Neural progenitor cell (in vitro differentiated cells): Measurements from ENCODE around the gene UQCRQ. TPM values are rescaled to one million over a fixed set of nuclear protein-coding genes. Genes with fewer than 3 reads are reported as not detected.

Experiments
- DNase-seq: peaks from one replicate; pipeline ENCODE4 v3.0.0-alpha.2; 2016; ENCODE audit warnings: low spot score
- H2AFZ ChIP-seq: fragments of 200-600 bp; sonication (generic); replicated peaks from 2 replicates; pipeline ENCODE4 v1.6.1; 2016; ENCODE audit warnings: antibody characterized with exemption
- H3F3A ChIP-seq: fragments of 200-600 bp; sonication (generic); 2 replicates; pipeline ENCODE4 v1.6.1; 2016; ENCODE audit warnings: antibody characterized with exemption, low read depth
- H3K27ac ChIP-seq: fragments of 200-600 bp; sonication (generic); 2 replicates; pipeline ENCODE4 v1.5.1; 2016; ENCODE audit warnings: mild to moderate bottlenecking
- H3K27me3 ChIP-seq: fragments of 200-600 bp; sonication (generic); 2 replicates; pipeline ENCODE4 v1.6.1; 2016; ENCODE audit warnings: mild to moderate bottlenecking, moderate library complexity
- H3K36me3 ChIP-seq: fragments of 200-600 bp; sonication (generic); 2 replicates; pipeline ENCODE4 v1.5.1; 2016
- H3K4me1 ChIP-seq: fragments of 200-600 bp; sonication (generic); 2 replicates; pipeline ENCODE4 v1.6.1; 2016; ENCODE audit warnings: mixed run types
- H3K4me2 ChIP-seq: fragments of 200-600 bp; sonication (generic); 2 replicates; pipeline ENCODE4 v1.6.1; 2016
- H3K4me3 ChIP-seq: fragments of 200-600 bp; sonication (generic); 2 replicates; pipeline ENCODE4 v1.5.1; 2016
- H3K79me2 ChIP-seq: fragments of 200-600 bp; sonication (generic); 2 replicates; pipeline ENCODE4 v1.6.1; 2016; ENCODE audit warnings: low read depth
- H3K9ac ChIP-seq: fragments of 200-600 bp; sonication (generic); 2 replicates; pipeline ENCODE4 v1.6.1; 2016
- H3K9me3 ChIP-seq: fragments of 200-600 bp; sonication (generic); 2 replicates; pipeline ENCODE4 v1.5.1; 2016; ENCODE audit warnings: low read depth
- H4K20me1 ChIP-seq: fragments of 200-600 bp; sonication (generic); 2 replicates; pipeline ENCODE4 v1.6.1; 2016; ENCODE audit warnings: low read depth
- H3K27ac Mint-ChIP-seq: 3 replicates; pipeline ENCODE4 v1.8.0; 2021; ENCODE audit warnings: mixed read lengths
- H3K27me3 Mint-ChIP-seq: 2 replicates; pipeline ENCODE4 v1.8.0; 2022; ENCODE audit warnings: low read depth, mild to moderate bottlenecking, inconsistent platforms, moderate library complexity, mixed read lengths; ENCODE audit not compliant: insufficient read depth
- H3K36me3 Mint-ChIP-seq: 3 replicates; pipeline ENCODE4 v1.8.0; 2021; ENCODE audit warnings: mixed read lengths
- H3K4me1 Mint-ChIP-seq: 3 replicates; pipeline ENCODE4 v1.8.0; 2021; ENCODE audit warnings: mixed read lengths
- H3K4me3 Mint-ChIP-seq: 3 replicates; pipeline ENCODE4 v1.8.0; 2021; ENCODE audit warnings: mild to moderate bottlenecking, moderate library complexity, mixed read lengths
- H3K9me3 Mint-ChIP-seq: 3 replicates; pipeline ENCODE4 v1.8.0; 2020; ENCODE audit warnings: mixed read lengths
- CTCF ChIP-seq: fragments of 200-600 bp; sonication (generic); IDR thresholded peaks from 2 replicates; pipeline ENCODE4 v1.5.1; 2017; ENCODE audit warnings: antibody characterized with exemption, mild to moderate bottlenecking
- EZH2 ChIP-seq: fragments of 200-600 bp; sonication (generic); IDR thresholded peaks from 2 replicates; pipeline ENCODE4 v1.6.1; 2017; ENCODE audit warnings: antibody characterized with exemption, mild to moderate bottlenecking, moderate library complexity
- EZH2phosphoT487 ChIP-seq: fragments of 200-600 bp; sonication (generic); IDR thresholded peaks from 2 replicates; pipeline ENCODE4 v1.6.1; 2017; ENCODE audit warnings: antibody characterized with exemption
- total RNA-seq: library from RNA; depleted of rRNA; stranded (reverse); fragments of >200 nt; gene quantifications from 2 replicates; pipeline ENCODE4 v1.2.3, GENCODE V29; 2015; ENCODE audit warnings: low replicate concordance

The UQCRQ gene
- total RNA-seq, 1 donor from 2014 or later, result 45.0 TPM

GRCh38 chr5:132887283-132887682 is 20.8 kb downstream of the UQCRQ start:
- Histone ChIP-seq H3F3A (peaks cover 21% of the 10 kb centered on the region), H4K20me1 (peaks cover 1% of the 10 kb centered on the region), H3K4me1 (no peaks in the 10 kb centered on the region)

GRCh38 chr5:132889501-132889900 is 23.1 kb downstream of the UQCRQ start:
- H3K27ac ChIP-seq, result no peak overlapping the region
- peaks cover 52% of the 10 kb centered on the region for H3K36me3 ChIP-seq

More at GRCh38 chr5:132887283-132887682, 20.8 kb downstream of the UQCRQ start:
- Histone ChIP-seq H3K36me3 (peaks cover 55% of the 10 kb centered on the region), H3K4me2 (no peak overlapping the region), H3K9ac (no peak overlapping the region), H3K9me3 (no peaks in the 10 kb centered on the region), H2AFZ (no peak overlapping the region), H3K4me3 (no peak overlapping the region), H3K27me3 (no peaks in the 10 kb centered on the region), H3K79me2 (no peaks in the 10 kb centered on the region), H3K27ac (no peak overlapping the region)
- peaks cover 19% of the 10 kb centered on the region for H3K4me1 Mint-ChIP-seq
- no peaks in the 10 kb centered on the region for H3K9me3 Mint-ChIP-seq
- TF ChIP-seq EZH2phosphoT487 (no peak), CTCF (no peak), EZH2 (no peak)
- DNase-seq, result no peak
- peaks cover 3% of the 10 kb centered on the region for H3K27me3 Mint-ChIP-seq
- no peak overlapping the region for H3K27ac Mint-ChIP-seq
- peaks cover 36% of the 10 kb centered on the region for H3K36me3 Mint-ChIP-seq
- H3K4me3 Mint-ChIP-seq, result no peak overlapping the region

GRCh38 chr5:132890817-132891216 is 24.4 kb downstream of the UQCRQ start:
- Histone ChIP-seq H4K20me1 (peaks cover 4% of the 10 kb centered on the region), H3K79me2 (peaks cover 9% of the 10 kb centered on the region), H3K9ac (no peak overlapping the region), H3K9me3 (no peaks in the 10 kb centered on the region), H2AFZ (no peak overlapping the region), H3F3A (peaks cover 12% of the 10 kb centered on the region), H3K4me1 (no peaks in the 10 kb centered on the region), H3K36me3 (peaks cover 60% of the 10 kb centered on the region), H3K4me3 (no peak overlapping the region), H3K4me2 (no peak overlapping the region), H3K27me3 (no peaks in the 10 kb centered on the region), H3K27ac (no peak overlapping the region)
- no peak for TF ChIP-seq EZH2
- no peak for TF ChIP-seq CTCF
- no peak overlapping the region for H3K27ac Mint-ChIP-seq
- no peaks in the 10 kb centered on the region for H3K9me3 Mint-ChIP-seq
- no peak for DNase-seq
- no peak overlapping the region for H3K4me3 Mint-ChIP-seq
- peaks cover 9% of the 10 kb centered on the region for H3K4me1 Mint-ChIP-seq
- peaks cover 39% of the 10 kb centered on the region for H3K36me3 Mint-ChIP-seq
- no peaks in the 10 kb centered on the region for H3K27me3 Mint-ChIP-seq

More at GRCh38 chr5:132889501-132889900, 23.1 kb downstream of the UQCRQ start:
- Histone ChIP-seq H4K20me1 (peaks cover 4% of the 10 kb centered on the region), H3K27me3 (no peaks in the 10 kb centered on the region), H3K79me2 (peaks cover under 1% of the 10 kb centered on the region), H3K4me2 (no peak overlapping the region), H3K9ac (no peak overlapping the region), H3K9me3 (no peaks in the 10 kb centered on the region), H3K4me3 (no peak overlapping the region), H2AFZ (no peak overlapping the region), H3K4me1 (no peaks in the 10 kb centered on the region), H3F3A (peaks cover 19% of the 10 kb centered on the region)
- DNase-seq, result no peak
- Mint-ChIP-seq H3K27ac (no peak overlapping the region), H3K4me3 (no peak overlapping the region), H3K9me3 (no peaks in the 10 kb centered on the region), H3K27me3 (no peaks in the 10 kb centered on the region), H3K36me3 (peaks cover 37% of the 10 kb centered on the region), H3K4me1 (peaks cover 18% of the 10 kb centered on the region)
- TF ChIP-seq CTCF, result no peak
- no peak for TF ChIP-seq EZH2phosphoT487
- no peak for TF ChIP-seq EZH2
